Stimulated activated CD8-positive, alpha-beta memory T cell treated with anti-CD3 and anti-CD28 coated beads, Interleukin-7, amount 100 ng/mL, for 4 hours (primary cell): ENCODE results near the gene FOXB2.
"Not testable (repeated sequence)": the region's sequence is repeated elsewhere in the genome, so short reads cannot be mapped to it uniquely, and the experiment has no call there.

Source experiments
- DNase-seq, 2 donors: peaks; one replicate each; pipeline ENCODE4 v3.0.0-alpha.2; 2020; ENCODE audit warnings: low read depth in 2 of 2

Gene FOXB2

DNA sequence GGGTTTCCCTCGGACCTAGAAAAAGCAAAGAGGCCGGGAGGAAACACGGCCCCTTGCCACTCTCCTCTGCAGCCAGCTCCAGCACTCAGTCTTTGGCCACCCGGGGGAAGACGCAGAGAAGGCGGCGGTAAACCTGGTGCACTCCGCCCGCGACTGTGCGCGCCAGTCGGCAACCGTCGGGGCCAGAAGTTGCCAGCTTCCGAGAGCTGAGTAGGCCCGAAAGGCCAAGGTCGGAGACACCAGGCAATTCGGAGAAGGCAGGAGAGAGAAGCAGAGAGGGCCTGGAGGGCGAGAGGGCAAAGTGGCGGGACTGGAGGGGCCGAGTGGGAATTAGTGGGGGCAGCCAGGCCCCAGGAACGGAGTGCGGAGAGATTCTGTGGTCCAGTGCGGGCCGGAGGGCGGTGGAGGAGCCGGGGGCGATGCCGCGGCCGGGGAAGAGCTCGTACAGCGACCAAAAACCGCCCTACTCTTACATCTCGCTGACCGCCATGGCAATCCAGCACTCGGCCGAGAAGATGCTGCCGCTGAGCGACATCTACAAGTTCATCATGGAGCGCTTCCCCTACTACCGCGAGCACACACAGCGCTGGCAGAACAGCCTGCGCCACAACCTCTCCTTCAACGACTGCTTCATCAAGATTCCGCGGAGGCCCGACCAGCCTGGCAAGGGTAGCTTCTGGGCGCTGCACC lies at the start of gene FOXB2:
Gene FOXB2, plus strand, starts transcription at position 420 of the 690 bp plus-strand sequence. Its CDS starts 0 bp downstream, at position 420.
- DNase-seq, result no peak

GRCh38 chr9:76969716-76970115 lies 49.7 kb upstream of the FOXB2 start:
- no peak for DNase-seq

- DNase-seq, result not testable (repeated sequence)
Measured at GRCh38 chr9:76978831-76979230, 40.6 kb upstream of the FOXB2 start.

DNA sequence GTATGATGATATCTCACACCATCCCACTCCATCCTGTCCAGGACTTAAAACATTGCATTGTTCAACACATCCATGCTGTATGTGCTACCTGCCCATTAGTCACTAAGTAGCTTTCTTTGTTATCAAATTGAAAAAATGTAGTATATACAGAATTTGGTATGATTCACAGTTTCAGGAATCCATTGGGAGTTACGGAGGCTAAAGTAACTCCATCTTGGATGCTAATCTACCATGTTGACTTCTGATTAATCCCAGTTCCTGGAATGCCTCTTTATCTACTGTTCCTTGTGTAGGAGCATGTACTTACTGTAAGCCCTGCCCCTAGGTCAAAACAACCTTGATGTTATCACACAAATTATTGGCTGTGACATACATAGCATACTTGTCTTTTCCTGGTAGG lies 38.9 kb upstream of the FOXB2 start:
- DNase-seq, result no peak

DNA sequence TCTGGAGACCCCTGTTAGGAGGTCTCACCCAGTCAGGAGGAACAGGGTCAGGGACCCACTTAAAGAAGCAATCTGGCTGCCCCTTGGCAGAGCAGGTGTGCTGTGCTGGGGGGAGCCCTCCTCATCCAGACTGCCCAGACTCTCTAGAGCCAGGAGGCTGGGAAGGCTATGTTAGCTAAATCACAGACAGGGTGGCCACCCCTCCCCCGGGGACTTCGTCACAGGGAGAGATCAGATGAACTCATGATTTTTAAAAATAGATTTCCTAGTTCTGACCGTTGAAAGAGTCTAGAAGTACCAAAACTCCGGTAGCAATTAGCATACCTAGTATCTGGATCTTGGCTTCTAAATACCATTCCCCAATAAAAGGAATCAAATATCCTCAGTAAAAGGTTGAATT lies 35.0 kb upstream of the FOXB2 start:
- no peak for DNase-seq

DNA sequence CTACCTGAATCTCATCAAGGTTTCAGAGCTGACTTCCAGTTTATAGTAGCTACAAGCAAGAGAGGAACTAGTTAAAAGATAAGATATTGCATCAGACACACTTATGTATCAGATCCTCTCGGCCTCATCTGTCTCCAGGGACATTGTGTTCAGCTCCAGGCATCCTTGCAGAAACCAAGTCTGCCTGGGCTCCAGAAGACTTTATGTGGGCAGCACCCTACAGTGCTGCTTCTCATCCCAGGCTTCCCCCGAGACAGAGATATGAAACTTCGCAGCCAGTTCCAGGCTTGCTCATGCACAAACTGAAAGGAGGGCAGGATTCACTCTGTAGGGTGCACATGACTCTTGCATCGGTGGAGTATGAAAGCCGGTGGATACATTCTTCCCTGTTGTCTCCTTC lies 33.9 kb upstream of the FOXB2 start:
- no peak for DNase-seq

DNA sequence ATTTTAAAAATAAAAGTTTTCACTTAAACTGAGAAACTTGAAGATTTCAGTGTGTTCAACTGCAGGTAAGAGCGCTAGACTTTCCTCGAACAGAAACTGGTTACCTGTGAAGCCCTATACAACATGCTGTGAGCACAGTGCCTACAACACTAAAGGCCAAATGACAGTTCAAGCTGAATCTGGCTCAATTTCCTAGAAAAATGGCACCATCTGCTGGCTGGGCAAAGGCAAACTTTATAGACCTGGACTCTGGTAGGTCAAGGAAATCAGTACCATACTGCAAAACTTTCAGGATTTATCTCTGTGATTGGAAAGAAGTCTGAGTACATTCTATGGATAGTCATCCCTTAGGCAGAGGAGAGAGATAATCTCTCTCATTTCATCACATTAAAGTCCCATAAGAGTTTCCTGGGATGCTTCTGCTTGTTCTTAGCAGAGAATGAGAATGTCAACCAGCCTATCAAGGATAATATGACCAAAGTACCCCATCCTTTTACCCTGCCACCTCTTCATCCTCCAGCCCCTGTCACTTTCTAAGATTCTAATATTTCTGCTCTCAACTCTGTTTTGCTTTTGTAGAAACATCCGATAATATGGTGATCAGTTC lies 31.8 kb upstream of the FOXB2 start:
- no peak for DNase-seq

DNA sequence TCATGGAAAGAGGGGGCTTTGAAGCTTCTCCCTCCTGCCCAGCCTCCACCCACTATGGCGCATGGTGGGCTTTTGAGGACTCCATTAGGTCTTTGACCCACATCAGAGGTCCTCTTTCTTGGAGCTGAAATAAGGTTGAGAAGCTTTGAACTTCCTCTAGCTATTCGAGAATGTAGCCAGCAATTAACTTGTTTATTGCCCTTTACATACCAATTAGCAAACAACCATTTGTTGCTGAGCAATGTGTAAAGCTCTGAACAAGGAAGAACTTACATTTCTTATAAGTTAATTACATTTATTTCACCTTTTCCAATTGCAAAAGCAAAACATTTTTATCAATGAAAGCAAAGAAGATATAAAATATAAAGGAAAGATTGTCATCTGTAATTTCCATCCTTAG lies 30.5 kb upstream of the FOXB2 start:
- DNase-seq, result no peak

GRCh38 chr9:76989501-76989900 lies 30.0 kb upstream of the FOXB2 start:
- no peak for DNase-seq

- DNase-seq, result no peak
Measured at GRCh38 chr9:76996700-76997099, 22.8 kb upstream of the FOXB2 start.

DNA sequence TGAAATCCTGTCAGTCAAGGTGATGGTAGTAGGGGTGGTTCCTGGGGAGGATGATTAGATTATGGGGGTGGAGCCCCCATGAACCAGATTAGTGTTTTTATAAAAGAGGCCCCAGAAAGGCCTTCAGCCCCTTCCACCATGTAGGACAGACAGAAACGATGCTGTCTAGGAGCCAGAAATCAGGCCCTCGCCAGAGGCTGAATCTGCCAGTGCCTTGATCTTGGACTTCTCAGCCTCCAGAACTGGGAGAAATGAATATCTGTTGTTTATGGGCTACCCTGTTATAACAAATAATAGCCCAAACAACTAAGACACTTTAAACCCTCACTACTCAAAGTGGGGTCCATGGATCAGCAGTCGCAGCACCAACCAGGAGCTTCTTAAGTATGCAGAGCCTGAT lies 20.2 kb upstream of the FOXB2 start:
- DNase-seq, result no peak

GRCh38 chr9:77000330-77000729 lies 19.1 kb upstream of the FOXB2 start:
- no peak for DNase-seq

- no peak for DNase-seq
Measured at GRCh38 chr9:77003366-77003765, 16.1 kb upstream of the FOXB2 start.

DNA sequence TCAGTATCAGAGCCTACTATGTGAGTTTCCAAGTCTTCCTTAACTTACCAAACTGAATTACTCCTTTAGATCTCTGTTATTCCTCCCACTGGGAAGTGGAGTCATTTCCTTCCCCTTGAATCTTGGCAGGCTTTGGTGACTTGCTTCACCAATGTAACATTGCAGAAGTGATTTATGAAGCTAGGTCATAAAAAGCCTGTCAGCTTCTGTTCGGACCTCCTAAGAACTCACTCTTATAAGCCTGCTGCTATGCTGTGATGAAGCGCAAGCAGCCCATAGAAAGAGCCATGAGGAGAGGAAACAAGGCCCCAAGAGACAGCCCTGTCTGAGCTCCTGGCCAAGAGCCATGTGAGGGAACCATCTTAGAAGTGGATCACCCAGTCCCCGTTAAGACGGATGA lies 14.2 kb upstream of the FOXB2 start:
- no peak for DNase-seq

GRCh38 chr9:77010527-77010926 lies 8.9 kb upstream of the FOXB2 start:
- no peak for DNase-seq

DNA sequence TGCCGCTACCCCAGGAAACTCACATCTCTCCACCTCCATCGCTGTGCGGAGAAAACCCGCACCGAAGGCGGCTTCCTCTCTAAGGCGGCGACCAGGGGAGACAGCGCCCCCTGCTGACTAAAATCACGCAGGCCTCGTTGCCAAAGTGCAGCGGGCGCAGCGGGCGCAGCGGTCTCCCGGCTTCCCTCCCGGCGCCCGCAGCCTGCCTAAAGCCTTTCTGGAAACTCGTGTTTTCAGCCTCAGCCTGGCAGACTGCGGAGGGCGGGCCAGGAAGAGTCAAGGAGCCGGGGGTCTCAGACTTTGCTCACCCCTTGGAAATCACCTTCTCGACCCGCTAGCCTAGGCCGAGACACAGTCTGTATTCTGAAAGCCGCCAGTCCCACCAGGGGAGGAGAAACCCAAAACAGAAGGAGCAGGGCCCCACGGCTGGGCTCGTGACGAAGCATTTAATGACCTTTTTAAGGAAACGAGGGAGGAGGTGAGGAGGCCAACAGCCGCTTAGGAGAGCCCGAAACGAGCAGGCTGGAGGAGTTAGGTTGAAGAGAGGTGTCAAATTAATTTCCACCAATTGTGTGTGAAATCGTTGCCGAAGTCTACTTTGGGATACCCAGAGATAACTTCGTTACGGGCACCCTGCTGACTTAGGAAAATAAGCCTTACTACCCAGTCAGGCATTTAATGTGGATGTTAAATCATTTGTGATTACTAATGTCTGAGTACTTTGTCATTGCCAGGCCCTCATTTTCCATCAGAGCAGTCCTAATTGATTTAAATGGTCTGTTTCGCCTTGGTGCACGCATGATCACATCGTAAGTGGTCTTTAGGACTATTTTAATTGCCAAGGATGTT lies 7.3 kb upstream of the FOXB2 start:
- no peak for DNase-seq

DNA sequence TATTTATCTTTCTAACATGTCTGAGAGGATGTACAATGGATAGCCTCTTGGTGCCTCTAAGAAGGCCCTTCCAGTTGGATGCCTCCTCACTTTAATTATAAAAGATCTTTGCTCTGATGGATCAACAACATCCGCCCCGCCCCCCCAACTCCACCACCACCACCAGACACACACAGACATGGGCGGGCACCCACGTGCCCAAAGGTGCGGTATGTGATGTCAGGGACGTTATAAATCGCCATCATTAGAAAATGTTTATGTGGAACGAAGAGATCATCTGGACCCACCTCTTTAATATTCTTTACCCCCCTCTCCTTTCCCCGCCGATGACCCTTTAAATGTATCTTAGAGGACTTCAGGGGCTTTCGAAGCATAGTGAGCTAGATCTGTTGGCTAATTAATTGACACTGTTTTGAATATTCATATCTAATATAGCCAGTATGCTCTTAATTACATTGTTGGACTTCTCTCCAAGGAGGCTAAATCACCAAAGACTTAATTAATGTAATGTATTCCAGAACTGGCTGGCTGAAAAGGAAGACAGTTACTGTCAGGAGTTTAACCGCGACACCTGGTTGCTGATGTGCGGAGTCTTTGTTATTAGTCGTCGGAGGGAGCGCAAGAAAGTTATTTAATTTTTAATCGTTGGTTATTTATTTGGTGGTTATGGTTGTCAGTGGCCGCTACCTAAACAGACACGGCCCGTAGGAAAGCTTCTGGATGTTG lies 6.1 kb upstream of the FOXB2 start:
- no peak for DNase-seq

- no peak for DNase-seq
Measured at GRCh38 chr9:77013932-77014596, 5.4 kb upstream of the FOXB2 start.

DNA sequence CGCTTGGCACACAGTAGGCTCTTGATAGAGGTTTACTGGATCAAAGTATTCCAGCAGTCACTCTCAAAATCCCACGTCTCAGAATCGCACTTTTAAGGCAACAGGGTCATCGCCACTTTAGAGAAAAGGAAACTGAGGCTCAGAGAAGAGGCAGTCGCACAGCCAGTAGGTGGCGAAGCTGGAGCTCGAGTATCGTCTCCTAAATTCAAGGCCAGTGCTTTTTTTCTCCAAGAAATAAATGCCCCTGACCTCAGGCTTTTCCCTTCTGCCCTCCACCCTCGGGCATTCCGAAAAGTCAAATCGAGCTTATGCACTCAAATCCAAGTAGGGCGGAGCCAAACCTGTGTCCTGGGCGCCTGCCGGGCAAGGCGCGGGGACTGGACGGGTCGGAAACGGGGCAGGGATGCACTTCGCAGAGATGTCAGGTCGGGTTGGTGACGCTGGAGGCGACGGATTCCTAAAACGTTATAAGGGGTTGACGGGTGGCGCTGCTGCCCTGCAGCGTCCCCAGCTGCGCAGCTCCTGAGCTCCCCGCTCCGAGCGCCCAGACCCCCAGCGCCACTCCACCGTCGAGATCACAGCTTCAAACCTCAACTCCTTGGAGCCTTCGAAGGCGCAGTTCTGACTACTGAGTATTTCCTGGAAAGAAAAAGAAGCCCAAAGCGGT lies 4.7 kb upstream of the FOXB2 start:
- no peak for DNase-seq

DNA sequence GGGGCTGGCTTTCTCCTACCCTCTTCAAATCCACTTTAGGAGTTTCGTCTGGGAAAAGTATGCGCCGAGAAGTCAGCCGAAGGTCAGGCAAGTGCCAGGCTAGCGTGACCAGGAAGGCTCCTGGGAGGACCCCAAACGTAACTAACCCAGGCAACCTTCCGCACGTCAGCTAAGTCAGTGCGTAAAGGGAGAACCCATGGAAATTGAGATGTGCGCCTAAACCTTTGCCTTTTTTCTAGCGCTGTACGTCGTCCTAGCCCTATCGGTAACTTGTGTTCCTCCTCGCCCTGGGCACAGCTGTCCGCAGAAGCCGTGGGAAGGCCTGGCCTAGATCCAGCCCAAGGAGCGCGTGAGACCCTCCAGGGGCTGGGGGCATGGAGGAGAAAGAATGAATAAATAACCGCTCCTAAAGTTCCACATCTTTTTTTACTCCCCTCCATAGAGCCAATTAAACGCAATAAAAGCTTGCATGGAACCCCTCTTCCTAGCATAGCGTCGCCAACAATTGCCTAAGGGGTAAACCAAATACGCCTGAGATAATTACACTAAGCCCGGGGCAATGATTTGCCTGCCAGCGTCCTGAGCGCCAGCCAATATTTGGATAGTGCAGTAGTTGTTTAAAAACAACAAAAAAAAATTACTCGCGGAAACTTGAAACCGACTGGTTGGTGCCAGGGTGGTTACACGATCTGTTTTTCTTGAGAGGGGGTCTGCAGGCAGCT lies 4.0 kb upstream of the FOXB2 start:
- DNase-seq, result no peak
